GM12878 (cell line): ENCODE data around the gene PAK6. TPM values are rescaled to one million over a fixed set of nuclear protein-coding genes. Genes with fewer than 3 reads are reported as not detected.

ENCODE experiments used
- ATAC-seq: fragments of 200-7000 bp; cut with Tn5 transposase; 3 replicates; pipeline ENCODE4 v1.9.1; 2020; ENCODE audit warnings: mild to moderate bottlenecking, moderate library complexity
- BruUV-seq: library from RNA; stranded (reverse); fragments of 400-500 nt; replicated peaks from 2 replicates; lab custom pipeline; 2021; lab: Mats Ljungman, UMichigan
- CTCF ChIA-PET: fragments of 300-600 bp; sonication (Branson Sonifier 250); formaldehyde crosslinking; extraction: SDS; loops from one replicate; lab custom pipeline; 2021; ENCODE audit warnings: inconsistent platforms; lab: Yijun Ruan, JAX
- POLR2A ChIA-PET: fragments of 350-600 bp; formaldehyde crosslinking; extraction: SDS; loops from one replicate; lab custom pipeline; 2021; ENCODE audit warnings: inconsistent platforms; lab: Charles Lee
- RAD21 ChIA-PET: fragments of 300-600 bp; sonication (Branson Sonifier 250); formaldehyde crosslinking; loops from one replicate; lab custom pipeline; 2023; ENCODE audit warnings: antibody characterized with exemption; ENCODE audit not compliant: unreplicated experiment; lab: Charles Lee
- SMC1A ChIA-PET: fragments of 300-600 bp; sonication (Branson Sonifier 250); formaldehyde crosslinking; loops from one replicate; lab custom pipeline; 2023; ENCODE audit not compliant: unreplicated experiment, uncharacterized antibody; lab: Charles Lee
- DNase-seq: peaks from one replicate; pipeline ENCODE4 v3.0.0-alpha.2; 2011; ENCODE audit warnings: low read depth, low spot score
- FAIRE-seq: peaks from 3 replicates; lab custom pipeline; 2011; peaks lifted over from hg19 to GRCh38; lab: Jason Lieb, UNC
- H2AFZ ChIP-seq: 2 replicates; pipeline ENCODE4 v1.6.0; 2011; ENCODE audit warnings: low read depth, low read length, control low read depth; ENCODE audit not compliant: control insufficient read depth
- H3K27ac ChIP-seq: 2 replicates; pipeline ENCODE4 v1.5.1; 2011; ENCODE audit warnings: control low read depth; ENCODE audit not compliant: control insufficient read depth, insufficient read depth
- H3K27me3 ChIP-seq, 2 experiments: replicated peaks in 1 of 2; 2 replicates each; pipeline versions ENCODE4 v1.6.0 to v1.6.1; 2011; ENCODE audit warnings: low read length in 1 of 2; ENCODE audit not compliant: control insufficient read depth in 2 of 2, insufficient read depth in 2 of 2
- H3K36me3 ChIP-seq, 2 experiments: 2 replicates each; pipeline ENCODE4 v1.5.1; 2011; ENCODE audit warnings: low read length in 1 of 2; ENCODE audit not compliant: control insufficient read depth in 2 of 2, insufficient read depth in 2 of 2
- H3K4me1 ChIP-seq: 2 replicates; pipeline ENCODE4 v1.6.1; 2011; ENCODE audit warnings: mild to moderate bottlenecking, low read length, moderate library complexity, mixed read lengths; ENCODE audit not compliant: control insufficient read depth, insufficient read depth
- H3K4me2 ChIP-seq: 2 replicates; pipeline ENCODE4 v1.6.0; 2011; ENCODE audit warnings: control low read depth; ENCODE audit not compliant: control insufficient read depth, insufficient read depth
- H3K4me3 ChIP-seq: fragments of 200-600 bp; sonication (generic); 2 replicates; pipeline ENCODE4 v1.5.1; 2016
- H3K79me2 ChIP-seq: 2 replicates; pipeline ENCODE4 v1.6.0; 2011; ENCODE audit warnings: low read length; ENCODE audit not compliant: control insufficient read depth, insufficient read depth
- H3K9ac ChIP-seq: 2 replicates; pipeline ENCODE4 v1.8.0; 2011; ENCODE audit warnings: low read length, control low read depth, mixed read lengths; ENCODE audit not compliant: control insufficient read depth, insufficient read depth
- H3K9me3 ChIP-seq: replicated peaks from 3 replicates; pipeline ENCODE4 v1.5.1; 2011; ENCODE audit warnings: mild to moderate bottlenecking, low read length; ENCODE audit not compliant: control insufficient read depth, insufficient read depth
- H4K20me1 ChIP-seq: 2 replicates; pipeline ENCODE4 v1.6.0; 2011; ENCODE audit not compliant: control insufficient read depth, insufficient read depth
- BCL11A ChIP-seq: IDR thresholded peaks from 2 replicates; pipeline ENCODE4 v1.6.1; 2011; ENCODE audit warnings: low read depth, low read length
- ESRRA ChIP-seq: IDR thresholded peaks from 2 replicates; pipeline ENCODE4 v1.6.1; 2012; ENCODE audit warnings: mild to moderate bottlenecking, low read length, improper control_type of control experiment
- FOS ChIP-seq: IDR thresholded peaks from 3 replicates; pipeline ENCODE4 v1.6.1; 2011; ENCODE audit warnings: borderline replicate concordance; ENCODE audit not compliant: insufficient read length; ENCODE audit errors: extremely low read depth
- HDAC2 ChIP-seq: fragments of 200-600 bp; sonication (generic); IDR thresholded peaks from 2 replicates; pipeline ENCODE4 v1.6.1; 2017
- JUND ChIP-seq: IDR thresholded peaks from 2 replicates; pipeline ENCODE4 v1.6.1; 2012; ENCODE audit warnings: low read depth, mild to moderate bottlenecking, low read length, improper control_type of control experiment, moderate library complexity
- MEF2B ChIP-seq: fragments of 450-650 bp; IDR thresholded peaks from 2 replicates; pipeline ENCODE4 v1.6.1; 2018; ENCODE audit warnings: mild to moderate bottlenecking, moderate library complexity; ENCODE audit not compliant: partially characterized antibody, poor library complexity, severe bottlenecking
- MTA3 ChIP-seq: IDR thresholded peaks from 2 replicates; pipeline ENCODE4 v1.6.1; 2012; ENCODE audit warnings: low read length, inconsistent platforms, borderline replicate concordance
- POLR2A ChIP-seq: IDR thresholded peaks from 2 replicates; pipeline ENCODE4 v1.6.1; 2011; ENCODE audit warnings: low read depth, mild to moderate bottlenecking, low read length
- SP1 ChIP-seq: IDR thresholded peaks from one replicate; pipeline ENCODE4 v1.6.1; 2011; ENCODE audit warnings: low read depth, low read length
- SPI1 ChIP-seq: IDR thresholded peaks from 2 replicates; pipeline ENCODE4 v1.6.1; 2011; ENCODE audit warnings: low read depth, mild to moderate bottlenecking, low read length, moderate library complexity, borderline replicate concordance; ENCODE audit not compliant: insufficient read depth
- TCF7 ChIP-seq: IDR thresholded peaks from 2 replicates; pipeline ENCODE4 v1.6.1; 2014; ENCODE audit warnings: antibody characterized with exemption, borderline replicate concordance
- ZNF622 ChIP-seq: fragments of 450-650 bp; IDR thresholded peaks from 2 replicates; pipeline ENCODE4 v1.6.1; 2017; ENCODE audit warnings: mild to moderate bottlenecking, inconsistent platforms
- ZSCAN29 ChIP-seq: fragments of 450-650 bp; IDR thresholded peaks from 2 replicates; pipeline ENCODE4 v1.6.1; 2017; ENCODE audit warnings: mild to moderate bottlenecking, moderate library complexity
- WGBS: methylation state at CpG from one replicate; pipeline ENCODE4 v1.1.6; 2016; ENCODE audit warnings: low lambda C conversion rate; ENCODE audit not compliant: insufficient replicate concordance, insufficient coverage; ENCODE audit errors: missing lambda C conversion rate; 5-methylcytosine and 5-hydroxymethylcytosine counted together
- in situ Hi-C: fragments of 300-500 bp; cut with MboI; formaldehyde crosslinking; loops from 9 replicates; pipeline ENCODE4 v1.14.3; 2018; ENCODE audit warnings: mixed read lengths
- intact Hi-C: fragments of 100-400 bp; cut with micrococcal nuclease; formaldehyde crosslinking; loops from one replicate; pipeline ENCODE4 v1.14.2; 2022; ENCODE audit not compliant: unreplicated experiment
- polyA plus RNA-seq, 11 experiments: library from polyadenylated mRNA; depleted of rRNA in 4 of 11; unstranded in 6 of 11; stranded (reverse) in 5 of 11; fragments of >200 nt; fragmentation: Nextera tagmentation in 4 of 11; fragmentation: Illumina TruSeq in 1 of 11; extraction: Ambion mirVana in 4 of 11; extraction: Trizol in 1 of 11; gene quantifications; 1 replicate in 1 of 11; 2 replicates in 10 of 11; pipeline versions ENCODE4 v1.2.1 to v1.2.3, GENCODE V29; 2011 to 2016; ENCODE audit warnings: inconsistent platforms in 2 of 11, missing spikeins in 2 of 11, low read depth in 1 of 11
- total RNA-seq, 4 experiments: library from RNA; depleted of rRNA in 3 of 4; stranded (reverse); fragments of >200 nt in 3 of 4; fragmentation: Illumina TruSeq in 1 of 4; extraction: Trizol in 1 of 4; gene quantifications; 2 replicates each; pipeline versions ENCODE4 v1.2.1 to v1.2.3, GENCODE V29; 2013 to 2021
- TF ChIP-seq, protein P1 (sequence below): fragments of 450-650 bp; IDR thresholded peaks from 2 replicates; pipeline ENCODE4 v1.6.1; 2016; ENCODE audit warnings: mild to moderate bottlenecking, moderate library complexity, borderline replicate concordance

Gene PAK6
- total and polyA plus RNA-seq, 10 of the 15 experiments (the other 5 are each of a cell fraction or from before 2014, with no cell fraction given) = 0.07 to 0.92 (median 0.31) TPM; not detected in 2

DNA sequence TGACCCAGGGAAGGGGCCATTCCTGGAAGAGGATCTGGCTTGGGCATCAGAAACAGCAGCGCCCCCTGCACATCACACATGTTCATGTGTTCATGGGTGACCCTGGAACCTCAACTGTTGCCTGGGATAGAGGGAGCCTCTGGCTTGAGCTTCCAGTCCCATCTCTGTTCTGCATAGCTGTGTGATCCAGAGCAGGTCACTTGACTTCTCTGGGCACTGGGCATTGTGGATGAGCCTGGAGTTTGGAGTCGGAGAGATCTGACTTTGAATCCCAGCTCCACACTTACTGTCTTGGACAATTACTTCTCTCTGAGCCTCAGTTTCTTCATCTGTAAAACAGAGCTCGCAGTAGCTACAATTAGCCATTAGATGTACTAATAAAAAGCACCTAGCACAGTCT lies 15.6 kb downstream of the PAK6 start:
- Histone ChIP-seq H3K4me1 (peaks cover 3% of the 10 kb centered on the region; the same call in 1 of the 2 replicates), H3K9me3 (no peaks in the 10 kb centered on the region), H3K36me3 (no peaks in the 10 kb centered on the region), H4K20me1 (no peaks in the 10 kb centered on the region), H2AFZ (no peak overlapping the region), H3K9ac (no peak overlapping the region), H3K27me3 (peaks cover 0 to 9% of the 10 kb centered on the region in 2 experiments; a peak in 3 of 4 replicates), H3K27ac (no peak overlapping the region), H3K4me2 (no peak overlapping the region), H3K79me2 (no peaks in the 10 kb centered on the region), H3K4me3 (no peak overlapping the region)
- DNase-seq = no peak
- SMC1A ChIA-PET = interaction anchor here (1.1 to 1.4 kb wide), 4 partner anchors 9 to 215 kb away, joined by 3 to 5 read pairs (median 4); partner anchors contain the start of gene SRP14
- 60% methylated on average over 3 of the region's 3 CpGs for WGBS
- no peak for FAIRE-seq
- intact Hi-C loops (no loop called here), in situ Hi-C loops (no loop called here)
- BruUV-seq = no TSS peak
- CTCF ChIA-PET = interaction anchor here (1.0 to 2.5 kb wide), 6 partner anchors 9 to 207 kb away, joined by 3 to 15 read pairs (median 5); no protein-coding TSS in a partner anchor
- ATAC-seq = no peak
- POLR2A ChIA-PET = interaction anchor here (0.5 kb wide), 1 partner anchor 398 kb away, joined by 3 read pairs; no protein-coding TSS in a partner anchor
- TF ChIP-seq SPI1 (no peak), MEF2B (no peak)
- RAD21 ChIA-PET = no interaction called here

DNA sequence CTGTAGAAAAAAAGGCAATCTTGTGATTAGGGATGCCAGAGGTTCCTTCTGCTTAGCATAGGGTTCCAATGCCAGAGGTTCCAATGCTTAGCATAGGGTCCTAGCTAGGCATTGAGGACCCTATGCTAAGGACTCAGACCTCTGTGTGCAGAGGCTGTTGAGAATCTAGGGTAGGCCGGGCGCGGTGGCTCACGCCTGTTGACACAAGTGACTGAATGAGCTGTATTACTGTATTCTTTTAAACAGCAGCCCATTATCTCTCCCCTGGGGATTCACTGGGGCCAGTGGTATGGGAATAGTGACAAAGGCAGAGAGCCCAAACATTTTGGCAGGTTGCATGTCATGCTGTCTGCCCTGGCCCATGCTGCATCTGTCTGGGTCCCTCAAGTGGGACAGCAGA lies 16.2 kb downstream of the PAK6 start:
- no peak for DNase-seq
- H3K9me3 ChIP-seq = no peaks in the 10 kb centered on the region
- H3K27ac ChIP-seq = no peak overlapping the region
- FAIRE-seq = no peak
- peaks cover 3% of the 10 kb centered on the region; the same call in 1 of the 2 replicates for H3K4me1 ChIP-seq
- POLR2A ChIA-PET = interaction anchor here (0.5 kb wide), 1 partner anchor 398 kb away, joined by 3 read pairs; no protein-coding TSS in a partner anchor
- RAD21 ChIA-PET = no interaction called here
- H3K9ac ChIP-seq = no peak overlapping the region
- WGBS = 92% methylated on average over 4 of the region's 4 CpGs
- CTCF ChIA-PET = interaction anchor here (0.8 to 2.5 kb wide), 7 partner anchors 10 to 210 kb away, joined by 3 to 15 read pairs (median 4); no protein-coding TSS in a partner anchor
- in situ Hi-C loops (no loop called here), intact Hi-C loops (no loop called here)
- H3K4me3 ChIP-seq = no peak overlapping the region
- SMC1A ChIA-PET = interaction anchor here (0.5 to 1.4 kb wide), 5 partner anchors 10 to 215 kb away, joined by 3 to 5 read pairs (median 4); partner anchors contain the start of gene SRP14
- H3K36me3 ChIP-seq = no peaks in the 10 kb centered on the region
- H3K27me3 ChIP-seq = peaks cover 0 to 9% of the 10 kb centered on the region in 2 experiments; a peak in 3 of 4 replicates
- no peaks in the 10 kb centered on the region for H4K20me1 ChIP-seq
- ATAC-seq = no peak
- H3K4me2 ChIP-seq = no peak overlapping the region
- H3K79me2 ChIP-seq = no peaks in the 10 kb centered on the region
- no peak overlapping the region for H2AFZ ChIP-seq
- BruUV-seq = no TSS peak
- TF ChIP-seq BCL11A (no peak), MTA3 (no peak), SPI1 (no peak), ZSCAN29 (no peak), SP1 (no peak), ESRRA (no peak), TCF7 (no peak), JUND (no peak), HDAC2 (no peak), MEF2B (no peak), ZNF622 (no peak), FOS (no peak), POLR2A (no peak)
- TF ChIP-seq, protein P1, sequence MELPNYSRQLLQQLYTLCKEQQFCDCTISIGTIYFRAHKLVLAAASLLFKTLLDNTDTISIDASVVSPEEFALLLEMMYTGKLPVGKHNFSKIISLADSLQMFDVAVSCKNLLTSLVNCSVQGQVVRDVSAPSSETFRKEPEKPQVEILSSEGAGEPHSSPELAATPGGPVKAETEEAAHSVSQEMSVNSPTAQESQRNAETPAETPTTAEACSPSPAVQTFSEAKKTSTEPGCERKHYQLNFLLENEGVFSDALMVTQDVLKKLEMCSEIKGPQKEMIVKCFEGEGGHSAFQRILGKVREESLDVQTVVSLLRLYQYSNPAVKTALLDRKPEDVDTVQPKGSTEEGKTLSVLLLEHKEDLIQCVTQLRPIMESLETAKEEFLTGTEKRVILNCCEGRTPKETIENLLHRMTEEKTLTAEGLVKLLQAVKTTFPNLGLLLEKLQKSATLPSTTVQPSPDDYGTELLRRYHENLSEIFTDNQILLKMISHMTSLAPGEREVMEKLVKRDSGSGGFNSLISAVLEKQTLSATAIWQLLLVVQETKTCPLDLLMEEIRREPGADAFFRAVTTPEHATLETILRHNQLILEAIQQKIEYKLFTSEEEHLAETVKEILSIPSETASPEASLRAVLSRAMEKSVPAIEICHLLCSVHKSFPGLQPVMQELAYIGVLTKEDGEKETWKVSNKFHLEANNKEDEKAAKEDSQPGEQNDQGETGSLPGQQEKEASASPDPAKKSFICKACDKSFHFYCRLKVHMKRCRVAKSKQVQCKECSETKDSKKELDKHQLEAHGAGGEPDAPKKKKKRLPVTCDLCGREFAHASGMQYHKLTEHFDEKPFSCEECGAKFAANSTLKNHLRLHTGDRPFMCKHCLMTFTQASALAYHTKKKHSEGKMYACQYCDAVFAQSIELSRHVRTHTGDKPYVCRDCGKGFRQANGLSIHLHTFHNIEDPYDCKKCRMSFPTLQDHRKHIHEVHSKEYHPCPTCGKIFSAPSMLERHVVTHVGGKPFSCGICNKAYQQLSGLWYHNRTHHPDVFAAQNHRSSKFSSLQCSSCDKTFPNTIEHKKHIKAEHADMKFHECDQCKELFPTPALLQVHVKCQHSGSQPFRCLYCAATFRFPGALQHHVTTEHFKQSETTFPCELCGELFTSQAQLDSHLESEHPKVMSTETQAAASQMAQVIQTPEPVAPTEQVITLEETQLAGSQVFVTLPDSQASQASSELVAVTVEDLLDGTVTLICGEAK = no peak
